HepG2 (cell line): ENCODE results near the gene MORN5. TPM values are rescaled to one million over a fixed set of nuclear protein-coding genes. Genes with fewer than 3 reads are reported as not detected.

Experiments
- ATAC-seq: fragments of 200-7000 bp; cut with Tn5 transposase; 3 replicates; pipeline ENCODE4 v1.9.1; 2020; ENCODE audit warnings: mild to moderate bottlenecking, moderate library complexity
- BruUV-seq: library from RNA; stranded (reverse); fragments of 400-500 nt; replicated peaks from 2 replicates; lab custom pipeline; 2021; lab: Mats Ljungman, UMichigan
- CTCF ChIA-PET: fragments of 300-600 bp; formaldehyde crosslinking; extraction: SDS; loops from one replicate; lab custom pipeline; 2021; ENCODE audit warnings: low total read pairs, inconsistent platforms, low intra/inter-chr PET ratio; lab: Yijun Ruan, JAX
- POLR2A ChIA-PET: fragments of 350-600 bp; sonication (Branson Sonifier 250); formaldehyde crosslinking; loops from one replicate; lab custom pipeline; 2020; ENCODE audit warnings: antibody characterized with exemption, inconsistent platforms; lab: Yijun Ruan, JAX
- DNase-seq: peaks from one replicate; pipeline ENCODE4 v3.0.0-alpha.2; 2015; ENCODE audit warnings: low spot score
- FAIRE-seq: peaks from 3 replicates; lab custom pipeline; 2011; peaks lifted over from hg19 to GRCh38; lab: Jason Lieb, UNC
- H2AFZ ChIP-seq: one replicate; pipeline ENCODE4 v1.6.1; 2011; ENCODE audit warnings: low read length, inconsistent platforms
- H3K27ac ChIP-seq: fragments of 300-600 bp; 3 replicates; pipeline ENCODE4 v1.8.0; 2011; ENCODE audit warnings: mixed run types, mild to moderate bottlenecking, mixed read lengths, low read length, inconsistent platforms; ENCODE audit not compliant: insufficient read depth; ENCODE audit errors: extremely low read length
- H3K27me3 ChIP-seq, 2 experiments: fragments of 200-600 bp in 1 of 2; 2 replicates in 1 of 2; 3 replicates in 1 of 2; pipeline versions ENCODE4 v1.6.0 to v1.8.0; 2011; ENCODE audit warnings: low read length in 2 of 2, mild to moderate bottlenecking in 2 of 2, moderate library complexity in 2 of 2, inconsistent platforms in 1 of 2; ENCODE audit not compliant: insufficient read depth in 2 of 2, control insufficient read depth in 1 of 2
- H3K36me3 ChIP-seq, 2 experiments: fragments of 200-600 bp in 1 of 2; replicated peaks in 1 of 2; 2 replicates in 1 of 2; 3 replicates in 1 of 2; pipeline versions ENCODE4 v1.5.1 to v1.8.0; 2011; ENCODE audit warnings: low read length in 2 of 2, inconsistent platforms in 1 of 2; ENCODE audit not compliant: insufficient read depth in 2 of 2, control insufficient read depth in 1 of 2
- H3K4me1 ChIP-seq: 2 replicates; pipeline ENCODE4 v1.5.1; 2012; ENCODE audit warnings: low read length, inconsistent platforms; ENCODE audit not compliant: insufficient read depth
- H3K4me2 ChIP-seq: 2 replicates; pipeline ENCODE4 v1.6.0; 2011; ENCODE audit warnings: low read depth, low read length, inconsistent platforms
- H3K4me3 ChIP-seq, 3 experiments: fragments of 200-600 bp in 1 of 3; sonication (generic), shearing (Covaris generic) in 1 of 3; replicated peaks in 1 of 3; 2 replicates each; pipeline ENCODE4 v1.5.1; 2011 to 2016; ENCODE audit warnings: low read length in 3 of 3, inconsistent platforms in 2 of 3, low read depth in 2 of 3, mild to moderate bottlenecking in 2 of 3, control low read depth in 1 of 3, mixed read lengths in 1 of 3; ENCODE audit not compliant: insufficient read depth in 1 of 3
- H3K79me2 ChIP-seq: one replicate; pipeline ENCODE4 v1.6.1; 2011; ENCODE audit warnings: low read length, inconsistent platforms; ENCODE audit not compliant: insufficient read depth
- H3K9ac ChIP-seq: 2 replicates; pipeline ENCODE4 v1.6.0; 2011; ENCODE audit warnings: mild to moderate bottlenecking, low read depth, low read length, inconsistent platforms; ENCODE audit not compliant: insufficient read depth
- H3K9me3 ChIP-seq: 2 replicates; pipeline ENCODE4 v1.5.1; 2012; ENCODE audit warnings: mild to moderate bottlenecking, low read length
- H4K20me1 ChIP-seq: 2 replicates; pipeline ENCODE4 v1.6.0; 2011; ENCODE audit warnings: inconsistent platforms, mild to moderate bottlenecking, low read length, moderate library complexity; ENCODE audit not compliant: insufficient read depth
- BATF2 ChIP-seq: sonication (generic); formaldehyde crosslinking; IDR thresholded peaks from 2 replicates; pipeline ENCODE4 v1.8.0; 2022; ENCODE audit warnings: mild to moderate bottlenecking, missing genetic modification reagents, moderate library complexity
- CREM ChIP-seq, 2 experiments: sonication (generic) in 1 of 2; formaldehyde crosslinking in 1 of 2; IDR thresholded peaks; 2 replicates each; pipeline versions ENCODE4 v1.4.0 to v1.6.1; 2016 to 2020; ENCODE audit warnings: antibody characterized with exemption in 1 of 2, mild to moderate bottlenecking in 1 of 2, missing genetic modification reagents in 1 of 2
- CTCF ChIP-seq: sonication (generic); formaldehyde crosslinking; IDR thresholded peaks from 2 replicates; pipeline ENCODE4 v1.5.0; 2020; ENCODE audit warnings: mild to moderate bottlenecking, missing genetic modification reagents, moderate library complexity
- FOXP4 ChIP-seq: sonication (generic); formaldehyde crosslinking; IDR thresholded peaks from 2 replicates; pipeline ENCODE4 v1.4.0; 2020; ENCODE audit warnings: missing genetic modification reagents
- KDM6A ChIP-seq: IDR thresholded peaks from 2 replicates; pipeline ENCODE4 v1.6.1; 2016; ENCODE audit warnings: low read depth
- MEF2D ChIP-seq: sonication (generic); formaldehyde crosslinking; IDR thresholded peaks from 2 replicates; pipeline ENCODE4 v1.5.1; 2020; ENCODE audit warnings: mild to moderate bottlenecking, missing genetic modification reagents
- ONECUT2 ChIP-seq: sonication (generic); formaldehyde crosslinking; IDR thresholded peaks from 2 replicates; pipeline ENCODE4 v1.4.0; 2020; ENCODE audit warnings: missing genetic modification reagents
- RXRA ChIP-seq: sonication (generic); formaldehyde crosslinking; IDR thresholded peaks from 2 replicates; pipeline ENCODE4 v1.5.1; 2020; ENCODE audit warnings: missing genetic modification reagents
- STAG1 ChIP-seq: sonication (generic); formaldehyde crosslinking; IDR thresholded peaks from 2 replicates; pipeline ENCODE4 v1.4.0; 2020; ENCODE audit warnings: missing genetic modification reagents
- ZBTB39 ChIP-seq: sonication (generic); formaldehyde crosslinking; IDR thresholded peaks from 2 replicates; pipeline ENCODE4 v1.5.0; 2020; ENCODE audit warnings: missing genetic modification reagents
- ZMAT3 ChIP-seq: sonication (generic); formaldehyde crosslinking; conservative IDR thresholded peaks from 2 replicates; pipeline ENCODE4 v1.7.0; 2021; ENCODE audit warnings: missing genetic modification reagents
- ZNF18 ChIP-seq: sonication (generic); formaldehyde crosslinking; IDR thresholded peaks from 2 replicates; pipeline ENCODE4 v1.8.0; 2022; ENCODE audit warnings: mild to moderate bottlenecking, missing genetic modification reagents; ENCODE audit not compliant: insufficient replicate concordance
- ZNF496 ChIP-seq: sonication (generic); formaldehyde crosslinking; IDR thresholded peaks from 2 replicates; pipeline ENCODE4 v1.8.1; 2023; ENCODE audit warnings: mild to moderate bottlenecking, moderate library complexity, missing genetic modification reagents; ENCODE audit not compliant: insufficient replicate concordance
- ZNF737 ChIP-seq: sonication (generic); formaldehyde crosslinking; IDR thresholded peaks from 2 replicates; pipeline ENCODE4 v1.5.0; 2020; ENCODE audit warnings: missing genetic modification reagents, mild to moderate bottlenecking, borderline replicate concordance
- WGBS: methylation state at CpG from one replicate; pipeline ENCODE4 v1.1.6; 2017; ENCODE audit warnings: low lambda C conversion rate; 5-methylcytosine and 5-hydroxymethylcytosine counted together
- in situ Hi-C: cut with HindIII; loops from 2 replicates; pipeline ENCODE4 v1.10.0; 2017; ENCODE audit warnings: low pct_unique_long_range_greater_than_20kb; ENCODE audit not compliant: extremely low pct_ligation_motif_present
- intact Hi-C: fragments of 100-400 bp; cut with micrococcal nuclease; formaldehyde crosslinking; loops from one replicate; pipeline ENCODE4 v1.10.0; 2022; ENCODE audit not compliant: unreplicated experiment
- polyA plus RNA-seq, 8 experiments: library from polyadenylated mRNA; depleted of rRNA in 3 of 8; stranded (reverse) in 7 of 8; unstranded in 1 of 8; fragments of >200 nt; fragmentation: Illumina TruSeq in 4 of 8; extraction: Trizol in 4 of 8; gene quantifications; 2 replicates each; pipeline versions ENCODE4 v1.2.1 to v1.2.3, GENCODE V29; 2011 to 2016; ENCODE audit warnings: low read depth in 4 of 8, missing spikeins in 1 of 8, mixed read lengths in 1 of 8; ENCODE audit not compliant: insufficient read depth in 1 of 8
- total RNA-seq, 5 experiments: library from RNA; depleted of rRNA; stranded (reverse); fragments of >200 nt; fragmentation: Illumina TruSeq; extraction: Trizol; gene quantifications; 2 replicates each; pipeline ENCODE4 v1.2.3, GENCODE V29; 2016; ENCODE audit warnings: low read depth in 1 of 5

Gene MORN5
- total and polyA plus RNA-seq, 2 of the 13 experiments (the other 11 are each of a cell fraction or from before 2014, with no cell fraction given) = not detected

GRCh38 chr9:122138560-122139268 is 21.0 kb upstream of the MORN5 start:
- intact Hi-C loops (loop anchor here (2.0 to 5.0 kb wide), 2 partner anchors 14 to 124 kb away; partner anchors contain the start of genes MRRF and RBM18), in situ Hi-C loops (no loop called here)
- ATAC-seq = peak; percentile 95
- 10% methylated on average over 10 of the region's 10 CpGs for WGBS
- H2AFZ ChIP-seq = peak overlapping the region; percentile 18
- peak overlapping the region; percentile 44 for H3K27ac ChIP-seq
- no peaks in the 10 kb centered on the region for H3K79me2 ChIP-seq
- H3K4me2 ChIP-seq = peak overlapping the region; percentile 70
- no TSS peak for BruUV-seq
- FAIRE-seq = peak; percentile 83
- ChIA-PET CTCF (no interaction called here), POLR2A (interaction anchor here (0.9 kb wide), 1 partner anchor 127 kb away, joined by 5 read pairs; no protein-coding TSS in a partner anchor)
- peak overlapping the region in 2 of 3 experiments; percentile 28 to 49; a peak in 4 of 6 replicates for H3K4me3 ChIP-seq
- peak; percentile 63 for DNase-seq
- peaks cover 2 to 7% of the 10 kb centered on the region in 2 experiments; a peak in 2 of 5 replicates for H3K36me3 ChIP-seq
- peaks cover 72% of the 10 kb centered on the region for H3K4me1 ChIP-seq
- H3K9me3 ChIP-seq = no peaks in the 10 kb centered on the region
- H3K27me3 ChIP-seq = no peaks in the 10 kb centered on the region
- no peaks in the 10 kb centered on the region for H4K20me1 ChIP-seq
- peak overlapping the region; percentile 47; the same call in 1 of the 2 replicates for H3K9ac ChIP-seq
- no peak for TF ChIP-seq STAG1 (CRISPR knock-in tag)
- no peak for TF ChIP-seq MEF2D
- no peak for TF ChIP-seq ZNF18
- TF ChIP-seq ZBTB39 (CRISPR knock-in tag) = no peak
- 0 out of 2 replicates have a peak, but pooled peaks have one; percentile 14 for TF ChIP-seq KDM6A (CRISPR knock-in tag)
- no peak for TF ChIP-seq ZNF737 (CRISPR knock-in tag)
- TF ChIP-seq CREM (IDR thresholded peaks at IDR 0.05) = no peak
- TF ChIP-seq CREM (CRISPR knock-in tag; IDR thresholded peaks at IDR 0.05) = no peak
- no peak for TF ChIP-seq RXRA (CRISPR knock-in tag)
- TF ChIP-seq ZNF496 = no peak
- 0 out of 2 replicates have a peak, but pooled peaks have one; percentile 10 for TF ChIP-seq ZMAT3 (CRISPR knock-in tag)
- TF ChIP-seq ONECUT2 = no peak
- TF ChIP-seq BATF2 = no peak
- no peak for TF ChIP-seq FOXP4 (CRISPR knock-in tag)
- 0 out of 2 replicates have a peak, but pooled peaks have one; percentile 15 for TF ChIP-seq CTCF (CRISPR knock-in tag)
